IMR-90 (cell line): Measurements from ENCODE around the gene FAM240A. TPM values are rescaled to one million over a fixed set of nuclear protein-coding genes. Genes with fewer than 3 reads are reported as not detected.

ENCODE experiments used
- ATAC-seq: fragments of 200-7000 bp; cut with Tn5 transposase; 2 replicates; pipeline ENCODE4 v1.9.1; 2020; ENCODE audit warnings: low read depth, mild to moderate bottlenecking, moderate library complexity
- BruUV-seq: library from RNA; stranded (reverse); fragments of 400-500 nt; replicated peaks from 2 replicates; lab custom pipeline; 2021; lab: Mats Ljungman, UMichigan
- CTCF ChIA-PET: fragments of 300-600 bp; formaldehyde crosslinking; extraction: SDS; loops from one replicate; lab custom pipeline; 2021; ENCODE audit warnings: antibody characterized with exemption; lab: Yijun Ruan, JAX
- POLR2A ChIA-PET: fragments of 300-600 bp; sonication (Branson Sonifier 250); formaldehyde crosslinking; loops from one replicate; lab custom pipeline; 2022; ENCODE audit warnings: antibody characterized with exemption; ENCODE audit not compliant: unreplicated experiment; lab: Charles Lee
- DNase-seq: peaks from one replicate; pipeline ENCODE4 v3.0.0; 2013
- H2AFZ ChIP-seq: replicated peaks from 2 replicates; pipeline ENCODE3; 2013; ENCODE audit warnings: low read length, mild to moderate bottlenecking; ENCODE audit not compliant: poor library complexity
- H2AK5ac ChIP-seq: 2 replicates; pipeline ENCODE4 v1.6.1; 2013; ENCODE audit warnings: low read depth, low read length, inconsistent platforms
- H2AK9ac ChIP-seq: replicated peaks from 2 replicates; pipeline ENCODE3; 2013; ENCODE audit warnings: mild to moderate bottlenecking, low read depth, low read length, moderate library complexity; ENCODE audit not compliant: poor library complexity
- H2BK120ac ChIP-seq: 2 replicates; pipeline ENCODE4 v1.6.1; 2013; ENCODE audit warnings: low read depth, low read length, inconsistent platforms
- H2BK15ac ChIP-seq: 3 replicates; pipeline ENCODE4 v1.6.1; 2013; ENCODE audit warnings: low read depth, low read length, inconsistent platforms
- H2BK20ac ChIP-seq: 2 replicates; pipeline ENCODE4 v1.6.1; 2013; ENCODE audit warnings: low read depth, mild to moderate bottlenecking, inconsistent platforms, low read length, moderate library complexity
- H2BK5ac ChIP-seq: 2 replicates; pipeline ENCODE4 v1.6.1; 2013; ENCODE audit warnings: mild to moderate bottlenecking, low read depth, low read length, inconsistent platforms; ENCODE audit not compliant: poor library complexity, severe bottlenecking
- H3K14ac ChIP-seq: replicated peaks from 2 replicates; pipeline ENCODE4 v1.6.1; 2013; ENCODE audit warnings: low read depth, low read length, inconsistent platforms
- H3K18ac ChIP-seq: 2 replicates; pipeline ENCODE4 v1.6.1; 2013; ENCODE audit warnings: low read depth, low read length, control low read depth
- H3K23ac ChIP-seq: 2 replicates; pipeline ENCODE4 v1.6.1; 2013; ENCODE audit warnings: low read depth, low read length, inconsistent platforms
- H3K27ac ChIP-seq: 2 replicates; pipeline ENCODE4 v1.5.1; 2013; ENCODE audit warnings: mild to moderate bottlenecking, control low read depth, low read length; ENCODE audit not compliant: insufficient read depth
- H3K27me3 ChIP-seq: 2 replicates; pipeline ENCODE4 v1.6.1; 2013; ENCODE audit warnings: low read length; ENCODE audit not compliant: control insufficient read depth, insufficient read depth
- H3K36me3 ChIP-seq: 2 replicates; pipeline ENCODE4 v1.6.1; 2013; ENCODE audit warnings: low read length, mixed read lengths; ENCODE audit not compliant: control insufficient read depth, insufficient read depth
- H3K4ac ChIP-seq: 2 replicates; pipeline ENCODE4 v1.6.1; 2013; ENCODE audit warnings: low read depth, low read length, inconsistent platforms
- H3K4me1 ChIP-seq: 2 replicates; pipeline ENCODE4 v1.6.1; 2013; ENCODE audit warnings: low read length, mixed read lengths; ENCODE audit not compliant: control insufficient read depth, insufficient read depth
- H3K4me2 ChIP-seq: 2 replicates; pipeline ENCODE4 v1.6.1; 2013; ENCODE audit warnings: low read depth, mild to moderate bottlenecking, control low read depth, low read length, moderate library complexity
- H3K4me3 ChIP-seq: 2 replicates; pipeline ENCODE4 v1.5.1; 2013; ENCODE audit warnings: low read depth, mild to moderate bottlenecking, control low read depth, low read length, moderate library complexity; ENCODE audit not compliant: insufficient read depth
- H3K56ac ChIP-seq: 2 replicates; pipeline ENCODE4 v1.6.1; 2013; ENCODE audit warnings: low read length, inconsistent platforms; ENCODE audit not compliant: insufficient read depth; ENCODE audit errors: extremely low read depth
- H3K79me1 ChIP-seq, 2 experiments: 2 replicates each; pipeline ENCODE4 v1.6.1; 2013; ENCODE audit warnings: low read length in 2 of 2, inconsistent platforms in 1 of 2, low read depth in 1 of 2
- H3K9ac ChIP-seq: 2 replicates; pipeline ENCODE4 v1.6.1; 2013; ENCODE audit warnings: low read depth, low read length, control low read depth
- H3K9me1 ChIP-seq: 2 replicates; pipeline ENCODE4 v1.6.1; 2013; ENCODE audit warnings: low read length, inconsistent platforms; ENCODE audit not compliant: insufficient read depth
- H3K9me3 ChIP-seq: 2 replicates; pipeline ENCODE4 v1.6.1; 2013; ENCODE audit warnings: low read length; ENCODE audit not compliant: control insufficient read depth, insufficient read depth
- H4K20me1 ChIP-seq: 2 replicates; pipeline ENCODE4 v1.6.1; 2013; ENCODE audit warnings: low read length, inconsistent platforms; ENCODE audit not compliant: insufficient read depth
- H4K5ac ChIP-seq: 2 replicates; pipeline ENCODE4 v1.6.1; 2013; ENCODE audit warnings: mild to moderate bottlenecking, low read depth, low read length, control low read depth
- H4K8ac ChIP-seq, 2 experiments: 2 replicates each; pipeline ENCODE4 v1.6.1; 2013; ENCODE audit warnings: low read depth in 2 of 2, low read length in 2 of 2, control low read depth in 1 of 2, inconsistent platforms in 1 of 2
- H4K91ac ChIP-seq: 2 replicates; pipeline ENCODE4 v1.6.1; 2013; ENCODE audit warnings: low read depth, low read length, inconsistent platforms; ENCODE audit not compliant: insufficient read depth
- MAZ ChIP-seq: IDR thresholded peaks from 2 replicates; pipeline ENCODE4 v1.6.1; 2012; ENCODE audit warnings: low read depth, mild to moderate bottlenecking, low read length, improper control_type of control experiment, moderate library complexity, borderline replicate concordance
- RCOR1 ChIP-seq: IDR thresholded peaks from 2 replicates; pipeline ENCODE4 v1.6.1; 2012; ENCODE audit warnings: mild to moderate bottlenecking, low read length, improper control_type of control experiment; ENCODE audit not compliant: insufficient replicate concordance
- WGBS, 2 experiments: methylation state at CpG; one replicate each; pipeline versions ENCODE4 v1.1.5 to v1.1.7; 2013; ENCODE audit warnings: missing lambda C conversion rate in 2 of 2; ENCODE audit not compliant: insufficient read length in 1 of 2; ENCODE audit errors: extremely low coverage in 2 of 2; 5-methylcytosine and 5-hydroxymethylcytosine counted together
- dilution Hi-C: fragments of 300-500 bp; cut with HindIII; formaldehyde crosslinking; loops from one replicate; pipeline ENCODE4 v1.14.3; 2018; ENCODE audit warnings: low sequenced_read_pairs; ENCODE audit not compliant: unreplicated experiment
- in situ Hi-C: fragments of 300-500 bp; cut with MboI; formaldehyde crosslinking; loops from 3 replicates; pipeline ENCODE4 v1.14.3; 2019; ENCODE audit warnings: low sequenced_read_pairs, inconsistent platforms, mixed read lengths
- intact Hi-C: fragments of 100-400 bp; cut with micrococcal nuclease; formaldehyde crosslinking; loops from 2 replicates; pipeline ENCODE4 v1.10.0; 2022
- polyA plus RNA-seq, 3 experiments: library from polyadenylated mRNA; depleted of rRNA; stranded (reverse); fragments of >200 nt; gene quantifications; 2 replicates each; pipeline ENCODE4 v1.2.3, GENCODE V29; 2012; ENCODE audit warnings: low replicate concordance in 1 of 3
- total RNA-seq: library from RNA; depleted of rRNA; stranded (reverse); fragments of >200 nt; gene quantifications from 2 replicates; pipeline ENCODE4 v1.2.3, GENCODE V29; 2012

FAM240A gene
- total and polyA plus RNA-seq, 2 of the 4 experiments (the other 2 are of a cell fraction), result not detected

- H3K18ac ChIP-seq, result no peak overlapping the region
- H3K4me1 ChIP-seq, result peaks cover 2% of the 10 kb centered on the region; the same call in 1 of the 2 replicates
- dilution Hi-C loops, result no loop called here
- POLR2A ChIA-PET, result no interaction called here
- intact Hi-C loops, result no loop called here
- no peak overlapping the region for H3K14ac ChIP-seq
- BruUV-seq, result no TSS peak
- no peak overlapping the region for H4K8ac ChIP-seq
- no peak overlapping the region for H3K23ac ChIP-seq
- no peak overlapping the region for H3K4ac ChIP-seq
- no peak overlapping the region for H3K27ac ChIP-seq
- no peak overlapping the region for H2BK15ac ChIP-seq
- no peak overlapping the region for H2AK9ac ChIP-seq
- no peaks in the 10 kb centered on the region; the same call in 1 of the 2 replicates for H3K9me1 ChIP-seq
- no peak overlapping the region for H4K5ac ChIP-seq
- H3K56ac ChIP-seq, result no peak overlapping the region
- CTCF ChIA-PET, result interaction anchor here (1.2 kb wide), 1 partner anchor 180 kb away, joined by 3 read pairs; no protein-coding TSS in a partner anchor
- H3K9me3 ChIP-seq, result no peaks in the 10 kb centered on the region
- H3K4me2 ChIP-seq, result no peak overlapping the region
- H4K91ac ChIP-seq, result no peak overlapping the region
- peak; percentile 9; the same call in 1 of the 2 replicates for ATAC-seq
- no peaks in the 10 kb centered on the region for H4K20me1 ChIP-seq
- no peak for DNase-seq
- no peak for TF ChIP-seq MAZ
- no peak for TF ChIP-seq RCOR1
- H2BK5ac ChIP-seq, result no peak overlapping the region
- peaks cover 2% of the 10 kb centered on the region; the same call in 1 of the 2 replicates for H3K27me3 ChIP-seq
- H3K79me1 ChIP-seq, result no peaks in the 10 kb centered on the region
- WGBS, 2 experiments, result no CpG with 5 or more reads among the region's 2 CpGs
- no peak overlapping the region for H3K4me3 ChIP-seq
- no peak overlapping the region for H3K9ac ChIP-seq
- H2AK5ac ChIP-seq, result no peak overlapping the region
- in situ Hi-C loops, result no loop called here
- no peak overlapping the region for H2BK120ac ChIP-seq
- H2AFZ ChIP-seq, result peak overlapping the region; percentile 21
- peaks cover 1% of the 10 kb centered on the region; the same call in 1 of the 2 replicates for H3K36me3 ChIP-seq
- no peak overlapping the region for H2BK20ac ChIP-seq
Measured at GRCh38 chr3:46668591-46668990, 56.3 kb downstream of the FAM240A start.
